NCI-H526 (cell line): ENCODE data around the gene POLR2J2.
"Not testable (repeated sequence)": the region's sequence is repeated elsewhere in the genome, so short reads cannot be mapped to it uniquely, and the experiment has no call there.

Experiments
- DNase-seq, 2 experiments: peaks; one replicate each; lab custom pipeline; 2025; lab: John Stamatoyannopoulos, UW

POLR2J2 gene

DNA sequence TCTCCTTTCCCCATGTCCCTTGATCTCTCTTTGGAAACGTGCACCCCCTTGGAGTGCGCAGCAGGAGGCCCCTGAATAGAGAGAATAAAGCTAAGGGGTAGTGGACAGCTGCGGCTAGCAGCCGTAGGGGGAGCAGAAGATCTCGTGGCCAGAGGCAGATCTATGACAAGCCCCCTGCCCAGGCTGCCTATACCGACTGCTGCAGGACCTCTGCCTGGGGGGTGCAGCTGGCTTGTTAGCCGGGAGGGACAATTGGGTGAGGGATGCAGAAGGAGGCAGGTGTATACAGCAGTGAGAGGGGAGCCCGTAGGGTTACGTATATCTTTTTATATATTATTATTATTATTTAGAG lies 469 bp upstream of the POLR2J2 start:
- not testable (repeated sequence) for DNase-seq

DNA sequence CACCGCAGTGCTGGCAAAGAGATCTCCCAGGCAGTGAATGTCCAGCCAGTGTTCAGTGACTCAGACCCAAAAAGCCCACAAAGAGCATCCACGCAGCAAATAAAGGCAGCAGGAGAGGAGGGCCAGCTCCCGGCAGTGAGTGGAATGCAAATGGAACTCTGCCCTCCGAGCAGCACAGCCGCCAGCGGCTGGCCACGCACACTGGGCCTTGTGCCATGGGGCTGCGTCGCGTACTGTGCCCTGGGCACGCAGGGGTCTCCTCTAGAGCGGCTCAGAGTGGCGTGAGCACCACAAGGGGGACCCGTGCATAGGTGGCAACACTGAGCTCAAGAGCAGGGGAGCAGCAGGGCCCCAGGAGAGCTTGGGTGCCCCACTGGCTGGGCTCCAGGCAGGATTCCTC lies 3.9 kb downstream of the POLR2J2 start:
- DNase-seq, result not testable (repeated sequence)

DNA sequence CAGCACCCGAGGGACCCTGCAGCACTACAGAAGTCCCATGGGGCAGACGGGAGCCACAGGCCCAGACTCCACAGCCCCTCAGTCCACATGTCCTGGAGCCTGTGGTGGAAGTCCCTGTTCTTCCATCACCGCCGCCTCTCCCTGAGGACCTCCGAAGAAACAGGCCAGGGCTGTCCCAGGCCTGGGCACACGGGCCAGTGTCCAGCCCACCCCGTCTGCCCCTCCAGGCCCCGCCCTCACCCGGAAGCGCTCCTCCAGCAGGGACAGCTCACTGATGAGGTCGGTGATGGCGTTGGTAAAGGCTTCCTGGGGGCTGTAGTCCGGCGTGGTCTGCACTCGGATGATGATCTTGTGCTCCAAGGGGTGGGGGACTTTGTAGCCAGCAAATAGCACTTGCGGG lies 4.6 kb downstream of the POLR2J2 start:
- not testable (repeated sequence) for DNase-seq

DNA sequence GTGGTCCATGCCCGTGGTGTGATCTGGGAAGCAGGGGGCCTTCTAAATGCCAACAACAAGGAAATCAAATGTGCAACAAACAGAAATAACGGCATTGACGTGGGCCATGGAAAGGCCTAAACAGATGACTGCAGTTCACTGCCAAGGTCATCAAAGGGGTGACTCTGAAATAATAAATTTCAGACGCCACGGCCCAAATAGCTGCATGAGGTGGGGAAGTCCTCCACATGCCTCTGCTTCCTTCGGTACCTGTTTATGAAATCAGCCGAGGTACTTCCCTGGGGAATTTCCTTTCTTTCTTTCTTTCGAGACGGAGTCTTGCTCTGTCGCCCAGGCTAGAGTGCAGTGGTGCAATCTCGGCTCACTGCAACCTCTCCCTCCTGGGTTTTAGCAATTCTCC lies 6.7 kb downstream of the POLR2J2 start:
- not testable (repeated sequence) for DNase-seq

DNA sequence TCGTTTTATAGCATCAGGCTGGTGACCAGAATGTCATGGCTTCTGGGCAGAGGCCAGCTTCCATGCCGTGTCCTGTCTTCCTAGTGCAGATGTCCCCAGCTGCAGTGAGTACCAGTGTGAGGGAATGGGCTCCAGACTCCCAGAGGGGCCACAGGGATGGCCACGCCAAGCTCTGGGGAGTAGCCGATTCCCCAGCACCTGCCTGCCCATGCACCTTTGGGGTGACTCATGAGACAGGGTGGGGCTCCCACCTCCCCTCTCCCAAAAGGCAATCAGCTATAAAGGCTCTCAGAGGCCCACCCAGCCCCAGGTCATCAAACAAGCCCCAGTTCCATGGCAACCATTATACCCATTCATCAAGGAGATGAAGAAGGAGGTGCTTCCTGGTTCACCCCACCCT lies 21.5 kb downstream of the POLR2J2 start, which contains the start of gene SPDYE2B:
TSS of gene SPDYE2B (plus strand) at position 396 of the 400 bp plus-strand sequence. CDS start 2,030 bp downstream, outside the sequence.
- not testable (repeated sequence) for DNase-seq

DNA sequence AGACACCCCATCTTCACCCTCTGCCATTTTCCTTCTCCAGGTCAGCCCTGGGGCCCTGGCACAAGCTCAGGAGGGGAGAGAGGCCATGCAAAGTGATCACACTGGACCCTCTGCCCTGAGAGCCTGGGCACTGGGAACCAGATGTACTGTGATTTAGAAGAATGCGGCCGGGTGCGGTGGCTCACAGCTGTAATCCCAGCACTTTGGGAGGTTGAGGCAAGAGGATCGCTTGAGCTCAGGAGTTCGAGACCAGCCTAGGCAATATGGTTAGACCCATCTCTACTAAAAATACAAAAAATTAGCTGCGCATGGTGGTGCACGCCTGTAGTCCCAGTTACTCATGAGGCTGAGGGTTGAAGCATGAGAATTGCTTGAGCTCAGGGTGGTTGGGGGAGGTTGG lies 23.6 kb downstream of the POLR2J2 start:
- not testable (repeated sequence) for DNase-seq

DNA sequence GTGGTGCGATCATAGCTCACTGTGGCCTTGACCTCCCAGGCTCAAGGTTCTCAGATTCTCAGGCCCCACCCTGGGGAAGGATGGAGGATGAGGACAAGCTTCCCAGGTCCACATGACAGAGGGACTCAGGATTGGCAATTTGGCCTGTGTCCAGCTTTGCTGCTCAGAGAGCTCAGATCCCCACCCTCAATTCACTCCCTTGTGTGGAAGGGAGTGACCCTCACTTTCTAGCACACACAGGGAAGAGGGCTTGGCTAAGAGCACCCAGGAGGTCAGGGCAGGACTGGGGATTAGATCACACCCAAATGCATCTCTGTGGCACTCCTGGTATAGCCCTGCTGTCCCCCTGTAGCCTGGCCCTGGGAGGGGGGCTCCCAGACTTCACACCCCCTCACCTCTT lies 28.1 kb downstream of the POLR2J2 start:
- not testable (repeated sequence) for DNase-seq

DNA sequence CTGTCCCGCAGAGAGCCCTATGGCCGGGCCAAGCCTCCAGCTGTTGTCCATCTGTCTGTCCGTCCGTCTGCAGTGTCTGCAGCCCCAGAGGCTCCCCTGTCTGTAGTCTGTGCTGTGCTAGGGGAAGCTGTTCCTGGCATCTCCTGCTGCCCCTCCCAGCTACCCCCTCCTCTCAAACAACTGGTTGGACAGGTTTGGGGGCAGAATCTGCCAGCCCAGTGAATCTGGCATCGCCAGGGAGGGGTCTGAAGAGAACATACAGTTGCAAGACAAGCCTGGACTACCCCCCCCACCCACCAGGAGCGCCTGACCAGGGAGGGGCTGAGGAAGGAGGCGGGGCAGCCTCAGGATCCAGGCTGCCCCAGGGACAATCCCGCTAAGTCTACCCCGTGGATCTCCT lies 28.8 kb downstream of the POLR2J2 start, which contains the start of gene UPK3BL1:
TSS of gene UPK3BL1 (minus strand) at position 101 of the 400 bp plus-strand sequence. CDS start at position 51, 50 bp downstream.
- not testable (repeated sequence) for DNase-seq

DNA sequence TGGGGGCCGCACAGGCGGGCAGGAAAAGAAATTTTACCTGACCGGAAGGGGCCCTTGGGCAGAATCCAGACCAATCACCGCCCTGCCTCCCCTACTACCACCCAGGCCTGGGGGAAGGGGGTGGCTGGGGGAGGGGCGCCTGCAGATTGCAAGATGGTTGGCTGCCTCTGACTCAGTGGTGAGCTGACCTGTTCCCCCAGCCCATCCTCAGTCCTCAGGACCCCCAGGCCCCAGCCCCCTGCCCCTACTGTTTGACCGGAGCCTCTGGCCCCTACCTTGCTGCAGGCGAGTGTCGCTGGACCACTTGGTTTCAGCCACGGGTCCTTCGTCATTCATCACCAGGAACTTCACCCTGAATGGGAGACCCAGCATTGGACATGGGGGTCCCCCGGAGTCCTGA lies 32.6 kb downstream of the POLR2J2 start:
- not testable (repeated sequence) for DNase-seq

DNA sequence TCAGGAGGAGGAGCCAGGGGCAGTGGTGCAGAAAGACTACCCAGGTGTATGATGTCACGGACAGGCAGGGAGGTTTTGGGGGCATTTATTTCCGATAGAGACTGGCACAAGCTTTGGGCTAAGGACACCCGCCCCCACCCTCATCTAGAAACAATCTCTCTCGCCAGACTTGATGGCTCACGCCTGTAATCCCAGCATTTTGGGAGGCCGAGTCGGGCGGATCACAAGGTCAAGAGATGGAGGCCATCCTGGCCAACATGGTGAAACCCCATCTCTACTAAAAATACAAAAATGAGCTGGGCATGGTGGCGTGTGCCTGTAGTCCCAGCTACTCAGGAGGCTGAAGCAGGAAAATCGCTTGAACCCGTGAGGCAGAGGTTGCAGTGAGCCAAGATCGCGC lies 34.5 kb downstream of the POLR2J2 start:
- not testable (repeated sequence) for DNase-seq

DNA sequence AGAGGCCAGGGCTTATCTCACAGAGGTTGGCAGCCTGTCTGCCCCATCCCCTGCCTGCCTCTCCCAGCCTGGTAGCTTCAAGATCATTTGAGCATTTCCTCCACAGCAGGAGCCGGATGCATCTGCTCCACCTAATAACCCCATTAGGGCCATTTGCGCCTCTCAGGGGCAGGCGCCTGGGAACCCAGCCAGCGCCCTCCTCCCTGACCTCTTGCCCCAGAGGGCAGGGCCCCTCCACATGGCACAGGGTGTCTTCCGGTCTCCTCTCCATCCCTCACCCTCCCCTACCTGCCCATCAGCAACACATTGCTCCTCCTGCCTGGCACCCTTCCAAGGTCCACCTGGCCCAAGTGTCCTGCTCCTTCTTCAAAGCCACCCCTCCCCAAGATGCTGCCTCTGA lies 36.1 kb downstream of the POLR2J2 start:
- DNase-seq, result not testable (repeated sequence)

DNA sequence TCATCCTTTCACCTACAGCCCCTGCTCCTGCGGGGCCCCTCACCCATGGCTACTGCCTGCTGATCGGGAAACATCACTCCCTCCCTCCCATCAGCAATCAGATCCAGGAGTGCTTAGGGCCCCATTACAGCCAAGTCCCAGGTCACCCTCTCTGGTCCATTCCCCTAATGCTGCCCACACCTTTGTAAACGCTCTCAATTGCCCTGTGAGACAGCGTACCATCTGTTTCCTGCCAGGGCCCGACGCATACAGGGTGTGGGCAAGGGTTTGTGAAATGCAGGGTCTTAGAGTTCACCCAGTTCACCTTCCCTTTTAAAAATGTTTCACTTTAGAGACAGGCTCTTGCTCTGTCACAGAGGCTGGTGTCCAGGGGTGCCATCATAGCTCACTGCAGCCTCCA lies 37.2 kb downstream of the POLR2J2 start:
- not testable (repeated sequence) for DNase-seq

DNA sequence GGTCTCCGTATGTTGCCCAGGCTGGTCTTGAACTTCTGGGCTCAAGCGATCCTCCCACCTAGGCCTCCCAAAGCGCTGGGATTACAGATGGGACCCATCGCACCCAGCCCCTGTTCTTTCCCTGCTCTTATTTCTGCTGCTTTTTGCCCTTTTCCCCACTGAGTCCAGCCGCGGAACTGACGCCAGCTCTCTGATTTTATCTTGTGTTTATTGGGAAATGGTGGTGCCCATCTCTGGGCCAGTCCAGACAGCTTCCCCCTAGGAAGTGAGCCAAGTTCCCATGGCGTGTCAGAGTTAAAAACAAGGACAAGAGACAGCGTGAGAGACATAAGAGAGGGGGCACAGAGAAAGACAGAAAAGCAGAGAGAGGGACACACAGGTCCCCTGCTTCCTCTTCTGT lies 40.8 kb downstream of the POLR2J2 start:
- DNase-seq, result not testable (repeated sequence)

DNA sequence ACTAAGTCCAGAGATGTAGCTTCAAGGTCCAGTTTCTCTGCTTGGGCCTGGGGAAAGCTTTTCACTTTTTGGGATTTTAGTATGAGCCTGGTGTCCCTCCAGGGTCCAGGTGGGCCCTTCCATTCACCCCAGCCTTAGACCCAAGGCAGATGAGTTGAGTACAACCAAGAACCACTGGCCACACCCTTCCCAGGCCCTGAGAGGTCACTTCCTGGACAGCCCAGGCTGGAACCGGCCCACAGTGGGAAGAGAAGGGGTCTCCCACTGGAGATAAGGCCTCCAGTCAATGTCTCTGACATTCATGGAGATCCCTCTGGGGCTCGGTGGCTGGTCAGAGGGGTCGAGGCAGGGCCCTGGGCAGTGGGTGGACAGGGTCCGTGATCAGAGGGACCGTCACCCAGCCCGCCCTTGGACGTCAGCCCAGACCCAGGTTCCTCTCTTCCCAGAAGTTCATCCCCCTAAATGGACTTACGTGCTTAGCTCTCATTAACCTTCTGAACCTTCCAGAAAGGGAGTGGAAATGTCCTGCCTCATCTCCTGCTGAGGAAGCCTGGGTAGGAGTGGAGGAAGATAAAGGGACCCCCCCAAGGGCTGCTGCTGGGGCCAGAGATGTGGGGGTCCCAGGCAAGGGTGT lies 44.1 kb downstream of the POLR2J2 start:
- DNase-seq, result not testable (repeated sequence)

DNA sequence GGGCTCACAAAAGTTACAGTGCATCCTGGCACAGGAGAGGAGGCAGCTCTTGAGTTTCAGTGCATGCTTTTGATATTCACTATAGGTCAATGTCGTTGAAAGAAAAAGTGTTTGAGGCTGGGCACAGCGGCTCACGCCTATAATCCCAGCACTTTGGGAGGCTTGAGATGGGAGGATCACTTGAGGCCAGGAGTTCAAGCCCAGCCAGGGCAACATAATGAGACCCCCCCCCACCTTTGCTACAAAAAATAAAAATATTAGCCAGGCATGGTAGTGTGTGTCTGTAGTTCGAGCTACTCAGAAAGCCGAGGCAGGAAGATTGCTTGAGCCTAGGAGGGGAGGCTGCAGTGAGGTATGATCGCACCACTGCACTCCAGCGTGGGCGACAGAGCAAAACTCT lies 53.3 kb downstream of the POLR2J2 start:
- DNase-seq, result not testable (repeated sequence)

DNA sequence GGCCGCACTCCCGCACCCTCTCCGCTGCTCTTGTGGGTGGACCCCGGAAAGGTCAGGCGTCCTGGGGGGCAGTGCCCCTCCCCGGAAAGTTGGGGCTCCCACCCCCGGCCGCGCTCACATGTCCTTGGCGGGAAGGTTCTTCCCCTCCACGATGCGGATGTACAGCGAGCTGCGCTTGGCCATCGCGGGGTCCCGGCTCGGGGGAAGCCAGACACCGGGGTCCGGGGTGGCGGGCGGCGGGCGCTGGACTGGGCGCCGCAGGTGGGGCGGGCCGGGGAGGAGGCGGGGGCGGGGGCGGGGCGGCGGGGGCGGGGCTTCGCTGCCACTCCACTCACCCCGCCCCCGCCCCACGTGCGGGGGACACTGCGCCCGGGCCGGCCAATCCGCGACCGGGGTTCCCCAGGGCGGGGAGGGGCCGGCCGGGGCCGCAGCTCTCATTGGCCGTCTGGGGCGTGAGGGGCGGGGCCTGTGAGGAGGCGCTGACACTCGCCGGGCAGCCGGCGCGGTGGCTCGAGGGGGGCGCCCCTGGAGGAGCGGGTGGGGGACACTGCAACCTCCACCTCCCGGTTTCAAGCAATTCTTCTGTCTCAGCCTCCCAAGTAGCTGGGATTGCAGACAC lies 54.8 kb downstream of the POLR2J2 start, which contains the start of gene RASA4:
TSS of gene RASA4 (minus strand) at position 250 of the 619 bp plus-strand sequence. CDS start at position 183, 67 bp downstream.
- not testable (repeated sequence) for DNase-seq
